NCI-H446 treated with DMSO at 0.1 percent for 48 hours (cell line): ENCODE results near the gene NUFIP2.
"Not testable (repeated sequence)": the region's sequence is repeated elsewhere in the genome, so short reads cannot be mapped to it uniquely, and the experiment has no call there.

Source experiments
- DNase-seq: peaks from one replicate; lab custom pipeline; 2025; lab: John Stamatoyannopoulos, UW

The NUFIP2 gene

GRCh38 chr17:29279397-29280070 is 14.4 kb downstream of the NUFIP2 start:
- no peak for DNase-seq

DNA sequence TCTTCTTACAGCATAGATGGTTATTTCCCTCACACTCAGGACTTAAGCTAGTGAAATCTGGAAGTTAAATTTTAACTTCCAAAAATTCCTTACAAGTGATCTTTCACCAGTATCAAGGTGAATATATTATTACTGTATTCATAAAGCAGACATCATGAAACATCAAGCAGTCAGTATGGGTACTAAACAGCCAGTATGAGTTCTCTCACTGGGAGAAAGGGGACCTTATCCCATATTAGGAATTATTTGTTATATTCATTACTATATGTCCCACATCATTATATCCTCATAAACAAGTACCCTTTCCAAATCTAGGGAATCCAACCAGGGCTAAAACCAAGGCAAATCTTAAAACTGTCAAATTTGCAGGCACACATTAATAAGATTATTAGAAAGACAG is 15.3 kb downstream of the NUFIP2 start:
- no peak for DNase-seq

DNA sequence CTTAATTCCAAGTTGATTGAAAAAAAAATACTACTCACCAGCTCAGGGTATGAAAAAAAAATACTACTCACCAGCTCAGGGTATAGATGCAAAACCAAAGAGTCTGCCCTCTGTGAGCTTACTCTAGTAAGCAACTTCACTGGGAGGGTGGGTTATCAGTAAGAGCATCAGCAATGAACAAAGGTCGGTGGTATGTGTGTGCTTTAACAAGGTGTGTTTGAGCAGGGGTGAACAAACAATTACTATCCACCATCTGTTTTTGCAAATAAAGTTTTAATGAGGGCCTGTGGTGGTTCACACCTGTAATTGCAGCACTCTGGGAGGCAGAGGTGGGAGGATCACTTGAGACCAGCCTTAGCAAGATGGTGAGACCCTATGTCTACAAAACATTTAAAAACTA is 20.0 kb downstream of the NUFIP2 start:
- DNase-seq = no peak

DNA sequence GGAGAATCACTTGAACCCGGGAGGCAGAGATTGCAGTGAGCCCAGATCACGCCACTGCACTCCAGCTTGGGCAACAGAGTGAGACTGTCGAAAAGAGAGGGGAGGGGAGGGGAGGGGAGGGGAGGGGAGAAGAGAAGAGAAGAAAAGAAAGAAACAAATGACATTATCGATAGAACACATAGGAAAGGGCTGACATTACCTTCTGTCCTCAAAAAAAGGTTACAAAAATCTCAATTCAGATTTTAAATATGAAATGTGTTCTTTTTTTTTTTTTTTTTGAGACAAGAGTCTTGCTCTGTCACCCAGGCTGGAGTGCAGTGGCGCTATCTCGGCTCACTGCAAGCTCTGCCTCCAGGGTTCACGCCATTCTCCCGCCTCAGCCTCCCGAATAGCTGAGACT is 22.0 kb downstream of the NUFIP2 start:
- DNase-seq = not testable (repeated sequence)

GRCh38 chr17:29263916-29264315 is 30.0 kb downstream of the NUFIP2 start:
- DNase-seq = no peak

DNA sequence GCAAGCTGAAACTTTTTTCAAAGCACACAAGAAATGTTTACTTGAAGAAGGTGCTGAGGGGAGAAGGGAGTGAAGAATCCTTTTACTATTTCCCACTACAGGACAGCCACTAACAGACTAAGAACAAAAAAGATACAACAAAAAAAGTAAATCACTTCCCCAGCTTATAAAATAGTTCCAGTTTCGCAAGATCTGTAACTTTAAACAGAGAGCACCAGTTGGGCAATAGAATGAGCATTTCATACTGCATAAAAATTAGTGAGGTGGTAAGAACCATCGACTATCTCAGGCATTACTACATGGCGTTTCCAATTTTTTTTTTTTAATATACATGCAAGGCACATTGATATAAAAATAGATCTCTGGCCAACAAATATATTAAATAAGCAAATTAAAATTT is 36.2 kb downstream of the NUFIP2 start:
- no peak for DNase-seq

- DNase-seq = no peak
Measured at GRCh38 chr17:29256735-29257466, 37.0 kb downstream of the NUFIP2 start.

DNA sequence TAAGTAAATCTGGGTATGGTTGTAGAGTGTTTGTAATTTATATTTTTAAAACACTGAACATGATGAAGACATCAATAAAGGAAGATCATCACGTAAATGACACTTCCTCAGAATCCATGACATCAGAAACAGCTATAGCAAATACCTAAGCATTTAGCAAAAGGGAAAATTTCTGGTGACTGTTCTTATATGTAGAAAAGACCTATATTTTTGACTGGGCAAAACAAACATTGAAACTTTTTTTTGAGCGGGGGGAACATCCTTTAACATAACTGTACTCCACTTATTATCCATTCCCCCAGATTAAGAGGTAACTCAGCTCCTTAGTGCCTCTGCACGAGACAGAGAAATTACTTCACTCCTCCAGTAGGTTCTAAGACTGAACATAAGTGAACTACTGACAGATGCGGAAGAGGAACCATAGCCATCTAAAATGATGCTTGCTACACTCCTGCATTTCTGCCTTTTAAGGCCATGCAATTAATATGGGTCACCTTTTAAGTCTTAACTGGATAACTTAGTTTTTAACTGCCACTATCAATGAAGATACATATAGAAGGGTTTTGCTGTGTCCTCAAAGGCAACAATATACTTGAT is 37.9 kb downstream of the NUFIP2 start:
- no peak for DNase-seq

- no peak for DNase-seq
Measured at GRCh38 chr17:29253037-29253436, 40.9 kb downstream of the NUFIP2 start.

- no peak for DNase-seq
Measured at GRCh38 chr17:29252101-29252791, 41.7 kb downstream of the NUFIP2 start.

- DNase-seq = no peak
Measured at GRCh38 chr17:29251184-29251583, 42.8 kb downstream of the NUFIP2 start.

DNA sequence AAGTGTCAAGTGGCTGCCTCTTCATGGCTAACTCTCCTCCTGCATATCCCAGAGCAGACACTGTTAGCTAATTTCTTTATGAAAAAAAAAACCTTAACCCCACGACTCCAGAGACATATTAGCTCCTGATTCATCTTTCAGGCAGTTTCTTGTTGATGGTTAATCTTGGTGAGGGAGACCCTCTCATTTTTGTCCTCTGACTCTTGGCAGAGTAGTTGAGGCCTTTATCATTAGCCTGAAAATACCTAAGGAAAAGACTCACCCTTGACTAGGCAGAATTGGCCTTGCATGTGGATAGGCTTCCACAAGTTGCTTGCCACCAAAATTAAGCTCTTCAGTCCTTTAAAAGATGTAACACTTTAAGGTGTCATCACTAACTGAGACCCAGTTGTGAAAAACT is 43.3 kb downstream of the NUFIP2 start:
- no peak for DNase-seq

GRCh38 chr17:29248845-29249244 is 45.1 kb downstream of the NUFIP2 start:
- DNase-seq = no peak

- no peak for DNase-seq
Measured at GRCh38 chr17:29247219-29247618, 46.7 kb downstream of the NUFIP2 start.

GRCh38 chr17:29246628-29247027 is 47.3 kb downstream of the NUFIP2 start, which contains the start of gene CRYBA1:
Gene CRYBA1, plus strand, starts transcription at chr17:29246859. Its CDS starts 5 bp downstream, at chr17:29246864.
- no peak for DNase-seq

GRCh38 chr17:29245401-29245800 is 48.5 kb downstream of the NUFIP2 start:
- no peak for DNase-seq

DNA sequence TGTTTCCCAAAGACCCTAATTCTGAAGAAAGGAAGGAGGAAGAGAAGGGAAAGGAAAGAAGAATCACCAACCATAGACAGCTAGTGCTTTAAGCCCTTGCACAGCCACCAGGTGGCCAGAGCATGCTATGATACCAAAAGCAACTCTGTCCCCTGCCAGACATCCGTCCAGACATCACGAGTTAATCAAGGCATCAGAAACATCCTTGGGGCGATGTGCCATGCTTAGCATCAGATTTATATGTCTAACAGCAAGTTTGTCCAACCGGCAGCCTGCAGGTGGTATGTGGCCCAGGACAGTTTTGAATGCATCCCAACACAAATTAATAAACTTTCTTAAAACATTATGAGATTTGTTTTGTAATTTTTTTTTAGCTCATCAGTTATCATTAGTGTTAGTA is 50.2 kb downstream of the NUFIP2 start:
- no peak for DNase-seq

- DNase-seq = no peak
Measured at GRCh38 chr17:29242790-29243189, 51.2 kb downstream of the NUFIP2 start.

- no peak for DNase-seq
Measured at GRCh38 chr17:29242051-29242450, 51.9 kb downstream of the NUFIP2 start.

- DNase-seq = no peak
Measured at GRCh38 chr17:29240968-29241963, 52.7 kb downstream of the NUFIP2 start.

- no peak for DNase-seq
Measured at GRCh38 chr17:29240477-29240876, 53.5 kb downstream of the NUFIP2 start.
